Colonic mucosa (tissue), 4 donors: ENCODE measurements around the gene ROR2. TPM values are rescaled to one million over a fixed set of nuclear protein-coding genes. Genes with fewer than 3 reads are reported as not detected.

Experiments used
- DNase-seq: peaks from one replicate; pipeline ENCODE4 v3.0.0-alpha.2; 2020
- H3K27ac ChIP-seq: fragments of 200-600 bp; one replicate; pipeline ENCODE4 v1.8.0; 2021
- H3K27me3 ChIP-seq: fragments of 200-600 bp; one replicate; pipeline ENCODE4 v1.8.0; 2021
- H3K36me3 ChIP-seq: fragments of 200-600 bp; one replicate; pipeline ENCODE4 v1.8.0; 2021
- H3K4me1 ChIP-seq: fragments of 200-600 bp; one replicate; pipeline ENCODE4 v1.8.0; 2021; ENCODE audit warnings: mild to moderate bottlenecking
- H3K4me3 ChIP-seq: fragments of 200-600 bp; one replicate; pipeline ENCODE4 v1.8.0; 2021
- H3K9ac ChIP-seq, 2 donors: one replicate each; pipeline ENCODE4 v1.7.0; 2013; ENCODE audit warnings: control low read depth in 2 of 2, low read depth in 2 of 2, low read length in 2 of 2
- H3K9me3 ChIP-seq: fragments of 200-600 bp; one replicate; pipeline ENCODE4 v1.8.0; 2021
- intact Hi-C: fragments of 100-400 bp; cut with DNase I; formaldehyde crosslinking; loops from one replicate; pipeline ENCODE4 v1.14.1; 2022
- total RNA-seq, 2 donors: library from RNA; stranded (reverse); fragmentation: NEBNext Ultra II Directional in 1 of 2; extraction: Animal tissue kit (Norgen Biotek cat#: 25700) in 1 of 2; gene quantifications; one replicate each; pipeline ENCODE4 v1.2.1, GENCODE V29; 2021
- TF ChIP-seq, protein P1 (sequence below): fragments of 200-600 bp; IDR thresholded peaks from one replicate; pipeline ENCODE4 v1.8.0; 2022; ENCODE audit warnings: antibody characterized with exemption, mild to moderate bottlenecking
- donor health status: healthy.
- donor health status: DM: no; HTN: no; CAD: no.
- donor health status: DM: no; HTN: no; CAD: no.

ROR2 gene
- total RNA-seq, 2 donors from 2014 or later: 1.7 to 9.1 TPM

DNA sequence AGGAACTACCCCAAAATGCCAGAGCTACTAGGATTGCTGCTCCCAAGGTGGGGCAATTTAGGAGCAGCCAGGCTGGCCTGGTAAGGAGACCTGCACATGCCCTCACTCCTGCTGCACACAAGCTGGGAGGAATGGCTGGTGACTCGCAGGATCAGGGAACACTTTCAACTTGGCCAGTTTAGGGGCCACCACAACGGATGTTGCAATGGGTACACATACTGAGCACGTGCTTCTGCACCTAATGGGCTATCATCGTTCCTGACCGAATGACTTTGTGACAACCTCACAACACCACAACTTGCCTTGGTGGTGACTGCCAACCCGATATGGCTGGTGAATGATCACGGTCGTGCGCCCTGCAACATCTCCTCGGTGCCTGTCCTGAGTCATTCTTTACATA is 172.0 kb downstream of the ROR2 start:
- H3K27ac ChIP-seq: no peak overlapping the region

DNA sequence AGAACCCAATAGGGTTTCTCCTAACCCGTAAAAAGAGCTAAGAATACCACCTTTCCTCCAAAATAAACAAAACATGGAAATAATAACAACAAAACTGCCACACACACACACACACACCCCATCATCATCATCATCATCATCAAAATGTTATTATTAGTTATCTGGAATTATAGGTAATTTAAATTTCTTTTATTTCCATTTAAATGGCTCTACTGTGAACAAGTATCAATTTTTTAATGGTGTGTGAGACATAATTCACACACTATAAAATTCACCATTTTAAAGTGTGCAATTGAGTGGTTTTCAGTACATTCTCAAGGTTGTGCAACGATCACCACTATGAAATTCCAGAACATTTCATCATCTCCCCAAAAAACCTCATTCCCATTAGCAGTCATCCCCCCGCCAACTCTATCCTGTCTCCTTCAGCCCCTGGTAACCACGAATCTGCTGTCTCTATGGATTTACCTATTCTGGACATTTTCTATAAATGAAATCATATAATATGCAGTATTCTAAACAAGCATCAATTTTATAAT is 172.7 kb downstream of the ROR2 start:
- intact Hi-C loops: loop anchor here (5.0 to 10.0 kb wide), 2 partner anchors 107 to 175 kb away; partner anchors contain the start of gene ROR2

More for the DNA sequence above, 172.0 kb downstream of the ROR2 start:
- Histone ChIP-seq H3K27me3 (no peaks in the 10 kb centered on the region), H3K36me3 (no peaks in the 10 kb centered on the region), H3K4me3 (no peak overlapping the region), H3K9me3 (no peaks in the 10 kb centered on the region), H3K9ac (no peak overlapping the region), H3K4me1 (no peaks in the 10 kb centered on the region)
- peak; percentile 10 for DNase-seq
- intact Hi-C loops: loop anchor here (5.0 to 10.0 kb wide), 2 partner anchors 107 to 174 kb away; partner anchors contain the start of gene ROR2
- TF ChIP-seq, protein P1, sequence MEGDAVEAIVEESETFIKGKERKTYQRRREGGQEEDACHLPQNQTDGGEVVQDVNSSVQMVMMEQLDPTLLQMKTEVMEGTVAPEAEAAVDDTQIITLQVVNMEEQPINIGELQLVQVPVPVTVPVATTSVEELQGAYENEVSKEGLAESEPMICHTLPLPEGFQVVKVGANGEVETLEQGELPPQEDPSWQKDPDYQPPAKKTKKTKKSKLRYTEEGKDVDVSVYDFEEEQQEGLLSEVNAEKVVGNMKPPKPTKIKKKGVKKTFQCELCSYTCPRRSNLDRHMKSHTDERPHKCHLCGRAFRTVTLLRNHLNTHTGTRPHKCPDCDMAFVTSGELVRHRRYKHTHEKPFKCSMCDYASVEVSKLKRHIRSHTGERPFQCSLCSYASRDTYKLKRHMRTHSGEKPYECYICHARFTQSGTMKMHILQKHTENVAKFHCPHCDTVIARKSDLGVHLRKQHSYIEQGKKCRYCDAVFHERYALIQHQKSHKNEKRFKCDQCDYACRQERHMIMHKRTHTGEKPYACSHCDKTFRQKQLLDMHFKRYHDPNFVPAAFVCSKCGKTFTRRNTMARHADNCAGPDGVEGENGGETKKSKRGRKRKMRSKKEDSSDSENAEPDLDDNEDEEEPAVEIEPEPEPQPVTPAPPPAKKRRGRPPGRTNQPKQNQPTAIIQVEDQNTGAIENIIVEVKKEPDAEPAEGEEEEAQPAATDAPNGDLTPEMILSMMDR: no peak

DNA sequence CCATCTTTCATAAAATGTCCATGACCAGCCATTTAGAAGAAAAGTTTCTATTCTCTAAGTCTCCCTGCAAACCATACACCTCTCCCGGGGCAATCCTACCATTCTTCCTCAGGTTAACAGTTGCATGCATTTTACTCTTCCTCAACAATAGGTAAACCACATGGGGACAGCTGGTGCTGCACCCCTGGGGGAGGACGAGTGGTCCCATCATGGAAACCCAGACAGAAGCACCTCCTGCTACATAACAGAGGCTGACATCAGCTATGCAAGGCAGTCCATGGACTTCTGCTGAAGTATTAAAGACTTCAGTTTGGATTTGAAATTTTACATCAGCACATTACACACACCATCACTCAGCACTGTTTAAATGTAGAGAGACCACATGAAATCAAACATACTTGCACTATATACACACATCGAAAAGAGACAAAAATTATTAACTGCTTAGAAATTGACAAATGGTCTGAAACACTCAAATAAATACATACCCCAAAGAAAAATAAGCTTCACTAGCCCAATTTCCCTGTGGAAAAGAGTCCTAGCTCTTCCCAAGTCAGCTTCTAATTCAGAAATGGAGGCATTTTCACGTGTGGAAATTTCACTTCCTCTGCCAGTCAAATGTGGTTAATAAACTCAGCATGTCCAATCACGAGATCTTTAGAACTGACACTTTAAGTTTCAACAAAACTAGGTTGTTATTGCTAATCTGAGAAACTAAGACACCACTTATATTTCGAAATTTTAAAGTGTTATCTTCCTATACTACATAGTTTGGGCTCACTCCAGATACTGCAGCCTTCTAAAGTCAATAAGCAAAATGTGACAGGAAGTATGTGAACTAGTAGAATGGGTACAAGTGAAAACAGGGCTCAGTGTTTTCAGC is 173.4 kb downstream of the ROR2 start:
- Histone ChIP-seq H3K4me3 (no peak overlapping the region), H3K27me3 (no peaks in the 10 kb centered on the region), H3K9ac (no peak overlapping the region), H3K27ac (no peak overlapping the region), H3K4me1 (no peaks in the 10 kb centered on the region), H3K9me3 (no peaks in the 10 kb centered on the region), H3K36me3 (no peaks in the 10 kb centered on the region)
- TF ChIP-seq, protein P1: no peak
- peak; percentile 3 for DNase-seq
- intact Hi-C loops: loop anchor here (5.0 to 10.0 kb wide), 2 partner anchors 108 to 176 kb away; partner anchors contain the start of gene ROR2

More for the DNA sequence above, 172.7 kb downstream of the ROR2 start:
- DNase-seq: peak; percentile 11
- H3K36me3 ChIP-seq: no peaks in the 10 kb centered on the region
- no peak overlapping the region for H3K9ac ChIP-seq
- no peak overlapping the region for H3K4me3 ChIP-seq
- H3K4me1 ChIP-seq: no peaks in the 10 kb centered on the region
- no peaks in the 10 kb centered on the region for H3K9me3 ChIP-seq
- no peaks in the 10 kb centered on the region for H3K27me3 ChIP-seq
- TF ChIP-seq, protein P1: no peak
- no peak overlapping the region for H3K27ac ChIP-seq

DNA sequence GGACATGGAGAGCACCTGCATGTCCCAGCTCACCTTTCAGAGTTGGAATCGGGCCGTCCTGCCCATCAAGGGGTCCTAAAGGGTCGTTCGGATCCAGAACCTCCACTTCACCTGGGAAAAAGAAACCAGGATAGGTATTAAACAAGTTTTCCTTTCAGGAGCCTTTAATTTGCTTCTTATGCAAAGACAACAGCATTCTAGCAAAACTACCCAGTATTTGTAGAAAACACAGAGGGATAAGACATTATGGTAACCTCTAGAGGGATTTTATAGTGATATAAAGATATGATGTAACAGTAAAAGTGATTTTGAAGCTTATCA is 174.4 kb downstream of the ROR2 start:
- Histone ChIP-seq H3K27ac (no peak overlapping the region), H3K9ac (no peak overlapping the region), H3K27me3 (no peaks in the 10 kb centered on the region), H3K4me1 (no peaks in the 10 kb centered on the region), H3K36me3 (no peaks in the 10 kb centered on the region), H3K9me3 (no peaks in the 10 kb centered on the region), H3K4me3 (no peak overlapping the region)
- intact Hi-C loops: loop anchor here (5.0 to 10.0 kb wide), 2 partner anchors 109 to 177 kb away; partner anchors contain the start of gene ROR2
- DNase-seq: no peak
- TF ChIP-seq, protein P1: no peak

DNA sequence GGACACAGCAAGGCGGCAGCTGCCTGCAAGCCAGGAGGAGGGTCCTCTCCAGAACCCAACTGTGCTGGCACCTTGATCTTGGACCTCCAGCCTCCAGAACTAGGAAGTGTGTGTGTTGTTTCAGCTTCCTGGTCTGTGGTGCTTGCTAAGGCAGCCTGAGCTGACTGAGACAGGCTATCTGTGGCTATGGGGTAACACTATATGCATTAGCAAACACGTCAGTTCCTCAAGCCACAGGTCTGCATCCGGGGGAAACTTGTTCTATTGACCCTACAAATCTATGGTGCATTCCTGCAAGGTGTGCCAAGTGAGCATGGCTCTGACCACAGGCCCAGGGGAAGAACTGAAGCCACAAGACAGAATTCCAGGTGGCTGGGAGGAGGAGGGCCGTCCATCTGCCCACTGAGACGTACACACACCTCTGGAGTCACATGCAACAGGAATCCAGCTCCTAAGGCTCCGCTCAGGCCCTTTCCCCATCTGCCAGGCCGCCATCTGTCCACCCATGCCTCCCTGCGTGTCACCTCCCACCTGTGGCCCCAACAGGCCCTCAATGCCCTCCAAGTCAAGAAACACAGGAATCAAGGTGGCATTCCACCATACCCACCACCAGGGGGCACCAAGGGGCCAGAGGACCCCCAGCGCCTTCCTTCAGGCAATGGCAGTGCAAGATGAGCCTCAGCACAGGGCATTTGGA is 174.9 kb downstream of the ROR2 start:
- peak; percentile 68 for DNase-seq

More for the DNA sequence above, 174.9 kb downstream of the ROR2 start:
- Histone ChIP-seq H3K9ac (no peak overlapping the region), H3K9me3 (no peaks in the 10 kb centered on the region), H3K27me3 (no peaks in the 10 kb centered on the region), H3K4me3 (no peak overlapping the region), H3K36me3 (no peaks in the 10 kb centered on the region), H3K27ac (no peak overlapping the region), H3K4me1 (no peaks in the 10 kb centered on the region)
- TF ChIP-seq, protein P1: peak; percentile 72
- intact Hi-C loops: loop anchor here (5.0 to 10.0 kb wide), 2 partner anchors 110 to 177 kb away; partner anchors contain the start of gene ROR2
